Breast epithelium (tissue), 3 donors: ENCODE data around the gene LIME1.

Source experiments
- POLR2AphosphoS5 ChIP-seq, 3 donors: sonication (generic); formaldehyde crosslinking; IDR thresholded peaks; one replicate each; pipeline ENCODE4 v1.6.1; 2017; ENCODE audit warnings: antibody characterized with exemption in 3 of 3
- TF ChIP-seq, protein P1 (sequence below), 3 donors: fragments of 450-650 bp; IDR thresholded peaks; one replicate each; pipeline ENCODE4 v1.5.1; 2016 to 2017; ENCODE audit warnings: antibody characterized with exemption in 3 of 3, mild to moderate bottlenecking in 3 of 3, moderate library complexity in 3 of 3

DNA sequence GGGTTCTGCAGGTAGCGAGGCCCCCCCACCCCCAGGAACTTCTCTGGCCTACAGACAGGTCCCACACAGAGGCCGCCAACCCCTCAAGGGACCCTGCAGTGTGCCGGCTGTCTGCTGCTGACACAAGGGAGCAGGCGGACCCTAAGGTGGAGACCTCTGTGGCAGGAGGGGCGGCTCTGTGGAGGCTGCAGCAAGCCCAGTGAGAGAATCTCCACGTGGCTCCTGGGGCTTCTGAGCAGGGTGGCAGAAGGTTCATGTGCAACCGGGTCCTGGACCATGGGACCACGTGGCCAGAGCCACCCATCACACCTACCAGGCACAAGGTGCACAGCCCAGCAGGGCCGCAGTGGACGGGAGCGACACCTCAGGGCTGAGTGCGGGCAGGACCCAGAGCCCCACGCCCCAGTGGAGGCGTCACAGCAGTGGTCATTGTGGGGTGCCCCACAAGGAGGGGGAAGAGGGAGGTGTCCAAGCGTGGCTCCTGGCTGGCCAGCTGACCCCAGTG lies 32.9 kb upstream of the LIME1 start:
- TF ChIP-seq, protein P1, sequence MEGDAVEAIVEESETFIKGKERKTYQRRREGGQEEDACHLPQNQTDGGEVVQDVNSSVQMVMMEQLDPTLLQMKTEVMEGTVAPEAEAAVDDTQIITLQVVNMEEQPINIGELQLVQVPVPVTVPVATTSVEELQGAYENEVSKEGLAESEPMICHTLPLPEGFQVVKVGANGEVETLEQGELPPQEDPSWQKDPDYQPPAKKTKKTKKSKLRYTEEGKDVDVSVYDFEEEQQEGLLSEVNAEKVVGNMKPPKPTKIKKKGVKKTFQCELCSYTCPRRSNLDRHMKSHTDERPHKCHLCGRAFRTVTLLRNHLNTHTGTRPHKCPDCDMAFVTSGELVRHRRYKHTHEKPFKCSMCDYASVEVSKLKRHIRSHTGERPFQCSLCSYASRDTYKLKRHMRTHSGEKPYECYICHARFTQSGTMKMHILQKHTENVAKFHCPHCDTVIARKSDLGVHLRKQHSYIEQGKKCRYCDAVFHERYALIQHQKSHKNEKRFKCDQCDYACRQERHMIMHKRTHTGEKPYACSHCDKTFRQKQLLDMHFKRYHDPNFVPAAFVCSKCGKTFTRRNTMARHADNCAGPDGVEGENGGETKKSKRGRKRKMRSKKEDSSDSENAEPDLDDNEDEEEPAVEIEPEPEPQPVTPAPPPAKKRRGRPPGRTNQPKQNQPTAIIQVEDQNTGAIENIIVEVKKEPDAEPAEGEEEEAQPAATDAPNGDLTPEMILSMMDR (IDR thresholded peaks at IDR 0.05), result no peak
- TF ChIP-seq POLR2AphosphoS5 (IDR thresholded peaks at IDR 0.05), result no peak
